Endothelial cell (in vitro differentiated cells): Measurements from ENCODE around the gene RAB17. TPM values are rescaled to one million over a fixed set of nuclear protein-coding genes. Genes with fewer than 3 reads are reported as not detected.

Source experiments
- DNase-seq: peaks from one replicate; pipeline ENCODE4 v3.0.0; 2021; ENCODE audit warnings: low spot score
- H3K27ac Mint-ChIP-seq: one replicate; pipeline ENCODE4 v1.8.0; 2021; ENCODE audit warnings: mixed read lengths, inconsistent platforms; ENCODE audit not compliant: unreplicated experiment
- H3K27me3 Mint-ChIP-seq: one replicate; pipeline ENCODE4 v1.8.0; 2021; ENCODE audit warnings: mild to moderate bottlenecking, moderate library complexity, mixed read lengths, inconsistent platforms; ENCODE audit not compliant: unreplicated experiment
- H3K36me3 Mint-ChIP-seq: one replicate; pipeline ENCODE4 v1.8.0; 2021; ENCODE audit warnings: mild to moderate bottlenecking, low read depth, mixed read lengths, inconsistent platforms; ENCODE audit not compliant: unreplicated experiment
- H3K4me1 Mint-ChIP-seq: one replicate; pipeline ENCODE4 v1.8.0; 2021; ENCODE audit warnings: mild to moderate bottlenecking, mixed read lengths, inconsistent platforms; ENCODE audit not compliant: unreplicated experiment
- H3K4me3 Mint-ChIP-seq: one replicate; pipeline ENCODE4 v1.8.0; 2021; ENCODE audit warnings: mild to moderate bottlenecking, mixed read lengths, inconsistent platforms; ENCODE audit not compliant: unreplicated experiment
- H3K9me3 Mint-ChIP-seq: one replicate; pipeline ENCODE4 v1.8.0; 2021; ENCODE audit warnings: mixed read lengths, inconsistent platforms; ENCODE audit not compliant: unreplicated experiment
- CTCF ChIP-seq: fragments of 200-600 bp; sonication (generic); IDR thresholded peaks from one replicate; pipeline ENCODE4 v1.5.0; 2021; ENCODE audit warnings: antibody characterized with exemption; ENCODE audit not compliant: unreplicated experiment
- total RNA-seq: library from RNA; stranded (reverse); fragmentation: NEBNext Ultra II Directional; extraction: Animal tissue kit (Norgen Biotek cat#: 25700); gene quantifications from one replicate; pipeline ENCODE4 v1.2.1, GENCODE V29; 2021; ENCODE audit not compliant: unreplicated experiment

RAB17 gene
- total RNA-seq, 1 donor from 2014 or later = 1.5 TPM

- Mint-ChIP-seq H3K36me3 (peaks cover 8% of the 10 kb centered on the region), H3K9me3 (no peaks in the 10 kb centered on the region), H3K4me1 (peaks cover 7% of the 10 kb centered on the region), H3K27ac (no peak overlapping the region), H3K27me3 (no peaks in the 10 kb centered on the region), H3K4me3 (no peak overlapping the region)
- DNase-seq = no peak
- TF ChIP-seq CTCF = no peak
Measured at GRCh38 chr2:237583385-237584295, 6.9 kb downstream of the RAB17 start.

GRCh38 chr2:237581751-237582746 is 8.5 kb downstream of the RAB17 start:
- Mint-ChIP-seq H3K4me1 (peaks cover 7% of the 10 kb centered on the region), H3K27ac (no peak overlapping the region), H3K36me3 (peaks cover 3% of the 10 kb centered on the region), H3K4me3 (no peak overlapping the region), H3K27me3 (no peaks in the 10 kb centered on the region), H3K9me3 (no peaks in the 10 kb centered on the region)
- peak; percentile 36 for DNase-seq
- TF ChIP-seq CTCF = no peak

GRCh38 chr2:237581326-237581725 is 9.2 kb downstream of the RAB17 start:
- TF ChIP-seq CTCF = no peak
- Mint-ChIP-seq H3K27ac (no peak overlapping the region), H3K9me3 (no peaks in the 10 kb centered on the region)

GRCh38 chr2:237577956-237578870 is 12.3 kb downstream of the RAB17 start:
- peaks cover 3% of the 10 kb centered on the region for H3K27me3 Mint-ChIP-seq
- H3K27ac Mint-ChIP-seq = no peak overlapping the region
- no peak for TF ChIP-seq CTCF
- DNase-seq = no peak
- H3K4me1 Mint-ChIP-seq = no peaks in the 10 kb centered on the region
- no peak overlapping the region for H3K4me3 Mint-ChIP-seq
- H3K9me3 Mint-ChIP-seq = no peaks in the 10 kb centered on the region
- H3K36me3 Mint-ChIP-seq = no peaks in the 10 kb centered on the region

More at GRCh38 chr2:237581326-237581725, 9.2 kb downstream of the RAB17 start:
- peaks cover 6% of the 10 kb centered on the region for H3K4me1 Mint-ChIP-seq
- peaks cover 2% of the 10 kb centered on the region for H3K36me3 Mint-ChIP-seq
- H3K27me3 Mint-ChIP-seq = no peaks in the 10 kb centered on the region
- no peak for DNase-seq
- H3K4me3 Mint-ChIP-seq = no peak overlapping the region
